Natural killer cell (primary cell): ENCODE results near the gene MAPK7. TPM values are rescaled to one million over a fixed set of nuclear protein-coding genes. Genes with fewer than 3 reads are reported as not detected.

ENCODE experiments used
- ATAC-seq, 3 donors: fragments of 150-1000 bp in 2 of 3; fragments of 200-7000 bp in 1 of 3; cut with Tn5 transposase; 1 replicate in 1 of 3; 2 replicates in 2 of 3; pipeline ENCODE4 v1.10.0; 2021; ENCODE audit warnings: mild to moderate bottlenecking in 2 of 3, moderate library complexity in 2 of 3
- DNase-seq, 2 donors: peaks; one replicate each; pipeline versions ENCODE4 v3.0.0 to v3.0.0-alpha.2; 2013 to 2021; ENCODE audit warnings: mixed read lengths in 1 of 2
- H3K27ac ChIP-seq: one replicate; pipeline ENCODE4 v1.5.1; 2013; ENCODE audit warnings: mild to moderate bottlenecking, low read length
- H3K27me3 ChIP-seq: one replicate; pipeline ENCODE4 v1.6.1; 2013; ENCODE audit warnings: low read length; ENCODE audit not compliant: control insufficient read depth, insufficient read depth
- H3K36me3 ChIP-seq: one replicate; pipeline ENCODE4 v1.6.1; 2013; ENCODE audit warnings: low read length; ENCODE audit not compliant: control insufficient read depth, insufficient read depth
- H3K4me1 ChIP-seq: one replicate; pipeline ENCODE4 v1.6.1; 2013; ENCODE audit warnings: low read length; ENCODE audit not compliant: control insufficient read depth, insufficient read depth
- H3K4me3 ChIP-seq: one replicate; pipeline ENCODE4 v1.5.1; 2013; ENCODE audit warnings: low read length
- H3K9me3 ChIP-seq: one replicate; pipeline ENCODE4 v1.6.1; 2013; ENCODE audit warnings: low read length; ENCODE audit not compliant: control insufficient read depth, insufficient read depth
- H3K27ac Mint-ChIP-seq, 2 donors: one replicate each; pipeline ENCODE4 v1.8.0; 2022; ENCODE audit warnings: mild to moderate bottlenecking in 2 of 2, mixed read lengths in 2 of 2, moderate library complexity in 1 of 2
- H3K27me3 Mint-ChIP-seq, 2 donors: one replicate each; pipeline ENCODE4 v1.8.0; 2022; ENCODE audit warnings: low read depth in 2 of 2, mixed read lengths in 2 of 2
- H3K36me3 Mint-ChIP-seq: one replicate; pipeline ENCODE4 v1.8.0; 2022; ENCODE audit warnings: mixed read lengths
- H3K4me1 Mint-ChIP-seq, 2 donors: one replicate each; pipeline ENCODE4 v1.8.0; 2022; ENCODE audit warnings: mixed read lengths in 2 of 2
- H3K4me3 Mint-ChIP-seq: one replicate; pipeline ENCODE4 v1.8.0; 2022; ENCODE audit warnings: mild to moderate bottlenecking, moderate library complexity, mixed read lengths
- H3K9me3 Mint-ChIP-seq, 2 donors: one replicate each; pipeline ENCODE4 v1.8.0; 2022; ENCODE audit warnings: mixed read lengths in 2 of 2
- WGBS: methylation state at CpG from one replicate; pipeline ENCODE4 v1.1.7; 2013; ENCODE audit warnings: missing lambda C conversion rate; ENCODE audit not compliant: insufficient coverage; 5-methylcytosine and 5-hydroxymethylcytosine counted together
- intact Hi-C: fragments of 100-400 bp; cut with micrococcal nuclease; formaldehyde crosslinking; loops from one replicate; pipeline ENCODE4 v1.14.2; 2022
- total RNA-seq, 4 donors: library from RNA; stranded (reverse); fragments of 120-200 nt in 1 of 4; gene quantifications; one replicate each; pipeline versions ENCODE4 v1.2.3 to v1.2.4, GENCODE V29; 2013 to 2022
- TF ChIP-seq, protein P1 (sequence below): fragments of 200-600 bp; IDR thresholded peaks from one replicate; pipeline ENCODE4 v1.8.0; 2022; ENCODE audit warnings: antibody characterized with exemption

The MAPK7 gene
- total RNA-seq, 3 donors from 2014 or later (not counting 1 experiment from before 2014, with no cell fraction given): 39.2 to 63.5 (median 54.1) TPM

DNA sequence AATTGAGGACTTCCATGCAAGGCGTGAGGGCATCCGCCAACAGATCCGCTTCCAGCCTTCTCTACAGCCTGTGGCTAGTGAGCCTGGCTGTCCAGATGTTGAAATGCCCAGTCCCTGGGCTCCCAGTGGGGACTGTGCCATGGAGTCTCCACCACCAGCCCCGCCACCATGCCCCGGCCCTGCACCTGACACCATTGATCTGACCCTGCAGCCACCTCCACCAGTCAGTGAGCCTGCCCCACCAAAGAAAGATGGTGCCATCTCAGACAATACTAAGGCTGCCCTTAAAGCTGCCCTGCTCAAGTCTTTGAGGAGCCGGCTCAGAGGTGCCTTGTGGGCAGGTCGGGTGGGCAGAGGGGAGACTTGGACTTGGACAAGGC, 3.1 kb downstream of the MAPK7 start:
- Mint-ChIP-seq H3K27ac (no peak overlapping the region), H3K4me3 (no peak overlapping the region), H3K9me3 (no peaks in the 10 kb centered on the region), H3K4me1 (peaks cover 26 to 50% of the 10 kb centered on the region in 2 donors), H3K36me3 (no peaks in the 10 kb centered on the region), H3K27me3 (no peaks in the 10 kb centered on the region)
- Histone ChIP-seq H3K27ac (no peak overlapping the region), H3K4me3 (no peak overlapping the region), H3K4me1 (peaks cover 24% of the 10 kb centered on the region), H3K36me3 (peaks cover 48% of the 10 kb centered on the region), H3K9me3 (no peaks in the 10 kb centered on the region), H3K27me3 (no peaks in the 10 kb centered on the region)
- ATAC-seq (no peak), DNase-seq (no peak)
- TF ChIP-seq, protein P1, sequence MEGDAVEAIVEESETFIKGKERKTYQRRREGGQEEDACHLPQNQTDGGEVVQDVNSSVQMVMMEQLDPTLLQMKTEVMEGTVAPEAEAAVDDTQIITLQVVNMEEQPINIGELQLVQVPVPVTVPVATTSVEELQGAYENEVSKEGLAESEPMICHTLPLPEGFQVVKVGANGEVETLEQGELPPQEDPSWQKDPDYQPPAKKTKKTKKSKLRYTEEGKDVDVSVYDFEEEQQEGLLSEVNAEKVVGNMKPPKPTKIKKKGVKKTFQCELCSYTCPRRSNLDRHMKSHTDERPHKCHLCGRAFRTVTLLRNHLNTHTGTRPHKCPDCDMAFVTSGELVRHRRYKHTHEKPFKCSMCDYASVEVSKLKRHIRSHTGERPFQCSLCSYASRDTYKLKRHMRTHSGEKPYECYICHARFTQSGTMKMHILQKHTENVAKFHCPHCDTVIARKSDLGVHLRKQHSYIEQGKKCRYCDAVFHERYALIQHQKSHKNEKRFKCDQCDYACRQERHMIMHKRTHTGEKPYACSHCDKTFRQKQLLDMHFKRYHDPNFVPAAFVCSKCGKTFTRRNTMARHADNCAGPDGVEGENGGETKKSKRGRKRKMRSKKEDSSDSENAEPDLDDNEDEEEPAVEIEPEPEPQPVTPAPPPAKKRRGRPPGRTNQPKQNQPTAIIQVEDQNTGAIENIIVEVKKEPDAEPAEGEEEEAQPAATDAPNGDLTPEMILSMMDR: no peak
- intact Hi-C loops: no loop called here
- WGBS: 97% methylated on average over 7 of the region's 7 CpGs

DNA sequence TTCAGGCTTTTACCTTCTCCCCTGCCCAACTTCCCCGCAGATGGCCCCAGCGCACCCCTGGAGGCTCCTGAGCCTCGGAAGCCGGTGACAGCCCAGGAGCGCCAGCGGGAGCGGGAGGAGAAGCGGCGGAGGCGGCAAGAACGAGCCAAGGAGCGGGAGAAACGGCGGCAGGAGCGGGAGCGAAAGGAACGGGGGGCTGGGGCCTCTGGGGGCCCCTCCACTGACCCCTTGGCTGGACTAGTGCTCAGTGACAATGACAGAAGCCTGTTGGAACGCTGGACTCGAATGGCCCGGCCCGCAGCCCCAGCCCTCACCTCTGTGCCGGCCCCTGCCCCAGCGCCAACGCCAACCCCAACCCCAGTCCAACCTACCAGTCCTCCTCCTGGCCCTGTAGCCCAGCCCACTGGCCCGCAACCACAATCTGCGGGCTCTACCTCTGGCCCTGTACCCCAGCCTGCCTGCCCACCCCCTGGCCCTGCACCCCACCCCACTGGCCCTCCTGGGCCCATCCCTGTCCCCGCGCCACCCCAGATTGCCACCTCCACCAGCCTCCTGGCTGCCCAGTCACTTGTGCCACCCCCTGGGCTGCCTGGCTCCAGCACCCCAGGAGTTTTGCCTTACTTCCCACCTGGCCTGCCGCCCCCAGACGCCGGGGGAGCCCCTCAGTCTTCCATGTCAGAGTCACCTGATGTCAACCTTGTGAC, 3.6 kb downstream of the MAPK7 start:
- H3K27me3 Mint-ChIP-seq: no peaks in the 10 kb centered on the region
- intact Hi-C loops: no loop called here
- WGBS: 95% methylated on average over 31 of the region's 31 CpGs
- H3K36me3 ChIP-seq: peaks cover 48% of the 10 kb centered on the region
- H3K4me1 Mint-ChIP-seq: peaks cover 24 to 51% of the 10 kb centered on the region in 2 donors
- no peaks in the 10 kb centered on the region for H3K9me3 Mint-ChIP-seq
- H3K4me3 ChIP-seq: no peak overlapping the region
- H3K27me3 ChIP-seq: no peaks in the 10 kb centered on the region
- TF ChIP-seq, protein P1: no peak
- peaks cover 25% of the 10 kb centered on the region for H3K4me1 ChIP-seq
- no peak for ATAC-seq
- H3K9me3 ChIP-seq: no peaks in the 10 kb centered on the region
- no peak for DNase-seq
- no peak overlapping the region for H3K4me3 Mint-ChIP-seq
- H3K36me3 Mint-ChIP-seq: no peaks in the 10 kb centered on the region
- H3K27ac Mint-ChIP-seq: no peak overlapping the region
- H3K27ac ChIP-seq: no peak overlapping the region

DNA sequence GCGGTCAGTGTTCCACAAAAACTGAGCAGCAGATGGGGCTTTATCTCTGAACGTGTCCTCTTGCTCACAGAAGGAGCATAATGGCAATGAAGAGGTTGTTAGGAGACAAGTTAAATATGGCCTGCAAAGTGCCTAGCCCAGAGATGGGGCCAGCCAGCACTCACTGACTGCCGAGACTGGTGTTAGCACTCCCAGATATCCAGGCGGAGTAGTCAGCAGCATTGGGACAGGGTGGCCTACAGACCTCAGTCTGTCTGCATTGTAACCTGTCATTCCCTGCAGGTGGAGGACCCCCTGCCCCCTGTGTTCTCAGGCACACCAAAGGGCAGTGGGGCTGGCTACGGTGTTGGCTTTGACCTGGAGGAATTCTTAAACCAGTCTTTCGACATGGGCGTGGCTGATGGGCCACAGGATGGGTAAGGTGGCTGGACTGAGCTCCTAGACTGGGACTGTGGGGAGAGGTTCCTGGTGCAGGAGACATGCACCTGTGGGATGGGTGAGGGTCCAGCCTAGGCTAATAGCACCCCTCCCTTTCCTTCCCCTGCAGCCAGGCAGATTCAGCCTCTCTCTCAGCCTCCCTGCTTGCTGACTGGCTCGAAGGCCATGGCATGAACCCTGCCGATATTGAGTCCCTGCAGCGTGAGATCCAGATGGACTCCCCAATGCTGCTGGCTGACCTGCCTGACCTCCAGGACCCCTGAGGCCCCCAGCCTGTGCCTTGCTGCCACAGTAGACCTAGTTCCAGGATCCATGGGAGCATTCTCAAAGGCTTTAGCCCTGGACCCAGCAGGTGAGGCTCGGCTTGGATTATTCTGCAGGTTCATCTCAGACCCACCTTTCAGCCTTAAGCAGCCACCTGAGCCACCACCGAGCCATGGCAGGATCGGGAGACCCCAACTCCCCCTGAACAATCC, 4.5 kb downstream of the MAPK7 start:
- Histone ChIP-seq H3K9me3 (no peaks in the 10 kb centered on the region), H3K4me1 (peaks cover 23% of the 10 kb centered on the region), H3K36me3 (peaks cover 48% of the 10 kb centered on the region), H3K4me3 (no peak overlapping the region), H3K27me3 (no peaks in the 10 kb centered on the region), H3K27ac (no peak overlapping the region)
- intact Hi-C loops: no loop called here
- no peaks in the 10 kb centered on the region for H3K9me3 Mint-ChIP-seq
- ATAC-seq (no peak), DNase-seq (no peak)
- H3K27me3 Mint-ChIP-seq: peaks cover 0 to under 1% of the 10 kb centered on the region in 2 donors
- TF ChIP-seq, protein P1: no peak
- no peak overlapping the region for H3K27ac Mint-ChIP-seq
- H3K4me3 Mint-ChIP-seq: no peak overlapping the region
- peaks cover 16 to 50% of the 10 kb centered on the region in 2 donors for H3K4me1 Mint-ChIP-seq
- no peaks in the 10 kb centered on the region for H3K36me3 Mint-ChIP-seq
- 98% methylated on average over 12 of the region's 13 CpGs for WGBS
